OCI-LY7 (cell line): Measurements from ENCODE around the gene FOXJ2. TPM values are rescaled to one million over a fixed set of nuclear protein-coding genes. Genes with fewer than 3 reads are reported as not detected.
"Not testable (repeated sequence)": the region's sequence is repeated elsewhere in the genome, so short reads cannot be mapped to it uniquely, and the experiment has no call there.

Source experiments
- BruUV-seq: library from RNA; stranded (reverse); fragments of 400-500 nt; replicated peaks from 2 replicates; lab custom pipeline; 2021; lab: Mats Ljungman, UMichigan
- CTCF ChIA-PET: fragments of 300-600 bp; sonication (Branson Sonifier 250); formaldehyde crosslinking; loops from one replicate; lab custom pipeline; 2022; ENCODE audit warnings: antibody characterized with exemption; ENCODE audit not compliant: unreplicated experiment; lab: Charles Lee
- POLR2A ChIA-PET: fragments of 300-600 bp; sonication (Branson Sonifier 250); formaldehyde crosslinking; loops from one replicate; lab custom pipeline; 2022; ENCODE audit warnings: antibody characterized with exemption; lab: Charles Lee
- DNase-seq: peaks from one replicate; pipeline ENCODE4 v3.0.0-alpha.2; 2015; ENCODE audit warnings: low spot score
- H2AFZ ChIP-seq: fragments of 200-600 bp; sonication (generic), shearing (Covaris generic); 2 replicates; pipeline ENCODE4 v1.6.1; 2014; ENCODE audit warnings: mild to moderate bottlenecking, antibody characterized with exemption, low read length, moderate library complexity
- H3K27ac ChIP-seq: fragments of 200-600 bp; sonication (generic); 2 replicates; pipeline ENCODE4 v1.5.1; 2014; ENCODE audit warnings: mixed run types, low read depth, mild to moderate bottlenecking, moderate library complexity, low read length, inconsistent platforms; ENCODE audit not compliant: poor library complexity, severe bottlenecking
- H3K36me3 ChIP-seq: fragments of 200-600 bp; sonication (generic); 2 replicates; pipeline ENCODE4 v1.6.1; 2014; ENCODE audit warnings: mild to moderate bottlenecking, antibody characterized with exemption, low read length, moderate library complexity, mixed read lengths; ENCODE audit not compliant: insufficient read depth
- H3K4me1 ChIP-seq: fragments of 200-600 bp; sonication (generic); 2 replicates; pipeline ENCODE4 v1.5.1; 2014; ENCODE audit warnings: mild to moderate bottlenecking, low read length; ENCODE audit not compliant: insufficient read depth, poor library complexity, severe bottlenecking
- H3K4me2 ChIP-seq: fragments of 200-600 bp; sonication (generic); 2 replicates; pipeline ENCODE4 v1.6.1; 2014; ENCODE audit warnings: mild to moderate bottlenecking, low read length
- H3K4me3 ChIP-seq: fragments of 200-600 bp; sonication (generic); 2 replicates; pipeline ENCODE4 v1.5.1; 2014; ENCODE audit warnings: mild to moderate bottlenecking, low read depth, low read length; ENCODE audit not compliant: poor library complexity, severe bottlenecking
- H3K79me2 ChIP-seq: fragments of 200-600 bp; sonication (generic); 2 replicates; pipeline ENCODE4 v1.6.1; 2016; ENCODE audit warnings: low read depth, mild to moderate bottlenecking, low read length, moderate library complexity, mixed read lengths; ENCODE audit not compliant: insufficient read depth
- H3K9me2 ChIP-seq: fragments of 200-600 bp; sonication (generic); 2 replicates; pipeline ENCODE4 v1.6.1; 2016; ENCODE audit warnings: mild to moderate bottlenecking, low read length, mixed read lengths; ENCODE audit not compliant: insufficient read depth
- H3K9me3 ChIP-seq: fragments of 200-600 bp; sonication (generic); 2 replicates; pipeline ENCODE4 v1.6.1; 2014; ENCODE audit warnings: mild to moderate bottlenecking, mixed run types, low read length, mixed read lengths
- H4K20me1 ChIP-seq: fragments of 200-600 bp; sonication (generic); 2 replicates; pipeline ENCODE4 v1.6.1; 2014; ENCODE audit warnings: mild to moderate bottlenecking, antibody characterized with exemption, low read length, moderate library complexity, mixed read lengths; ENCODE audit not compliant: insufficient read depth
- EZH2phosphoT487 ChIP-seq: fragments of 200-600 bp; sonication (generic); IDR thresholded peaks from 2 replicates; pipeline ENCODE4 v1.6.1; 2018; ENCODE audit warnings: low read depth, borderline replicate concordance, mild to moderate bottlenecking, mixed run types, antibody characterized with exemption, low read length, moderate library complexity, mixed read lengths
- intact Hi-C: fragments of 100-400 bp; cut with micrococcal nuclease; formaldehyde crosslinking; loops from one replicate; pipeline ENCODE4 v1.10.0; 2022; ENCODE audit not compliant: unreplicated experiment
- total RNA-seq, 2 experiments: library from RNA; depleted of rRNA in 1 of 2; stranded (reverse); fragments of >200 nt in 1 of 2; shearing (Covaris generic) in 1 of 2; gene quantifications; 2 replicates each; pipeline ENCODE4 v1.2.3, GENCODE V29; 2014 to 2022
- TF ChIP-seq, protein P1 (sequence below): fragments of 200-600 bp; sonication (generic); conservative IDR thresholded peaks from 2 replicates; pipeline ENCODE4 v1.5.1; 2014; ENCODE audit warnings: mild to moderate bottlenecking, antibody characterized with exemption, low read length, moderate library complexity, mixed read lengths

FOXJ2 gene
- total RNA-seq, 2 experiments from 2014 or later: 5.7 to 9.3 TPM

DNA sequence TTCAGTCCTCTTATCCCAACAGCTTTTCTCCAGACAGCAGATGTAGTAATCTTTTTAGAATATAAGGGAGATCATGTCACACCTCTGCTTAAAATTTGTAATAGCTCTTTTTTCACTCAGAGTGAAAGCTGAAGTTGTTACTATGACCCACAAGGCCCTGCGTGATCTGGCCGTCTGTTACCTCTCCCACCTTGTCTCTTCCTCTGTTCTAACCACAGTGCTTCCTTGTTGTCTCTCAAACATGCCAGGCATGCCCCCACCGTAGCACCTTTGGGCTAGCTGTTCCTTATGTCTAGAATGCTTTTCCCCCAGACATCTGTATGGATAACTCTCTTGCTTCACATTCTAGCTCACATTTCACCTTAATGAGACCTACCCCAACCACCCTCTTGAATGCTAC is 56.1 kb downstream of the FOXJ2 start:
- Histone ChIP-seq H2AFZ (no peak overlapping the region), H3K27ac (no peak overlapping the region), H3K4me1 (peaks cover 18% of the 10 kb centered on the region), H3K4me2 (0 out of 2 replicates have a peak overlapping the region, but pooled peaks have one; percentile 39), H3K9me2 (no peaks in the 10 kb centered on the region), H3K79me2 (peaks cover 61% of the 10 kb centered on the region), H4K20me1 (peaks cover 6% of the 10 kb centered on the region; the same call in 1 of the 2 replicates), H3K4me3 (no peak overlapping the region), H3K36me3 (peaks cover 73% of the 10 kb centered on the region), H3K9me3 (no peaks in the 10 kb centered on the region)
- BruUV-seq: no TSS peak
- no peak for DNase-seq
- CTCF ChIA-PET: no interaction called here
- POLR2A ChIA-PET: no interaction called here
- TF ChIP-seq, protein P1, sequence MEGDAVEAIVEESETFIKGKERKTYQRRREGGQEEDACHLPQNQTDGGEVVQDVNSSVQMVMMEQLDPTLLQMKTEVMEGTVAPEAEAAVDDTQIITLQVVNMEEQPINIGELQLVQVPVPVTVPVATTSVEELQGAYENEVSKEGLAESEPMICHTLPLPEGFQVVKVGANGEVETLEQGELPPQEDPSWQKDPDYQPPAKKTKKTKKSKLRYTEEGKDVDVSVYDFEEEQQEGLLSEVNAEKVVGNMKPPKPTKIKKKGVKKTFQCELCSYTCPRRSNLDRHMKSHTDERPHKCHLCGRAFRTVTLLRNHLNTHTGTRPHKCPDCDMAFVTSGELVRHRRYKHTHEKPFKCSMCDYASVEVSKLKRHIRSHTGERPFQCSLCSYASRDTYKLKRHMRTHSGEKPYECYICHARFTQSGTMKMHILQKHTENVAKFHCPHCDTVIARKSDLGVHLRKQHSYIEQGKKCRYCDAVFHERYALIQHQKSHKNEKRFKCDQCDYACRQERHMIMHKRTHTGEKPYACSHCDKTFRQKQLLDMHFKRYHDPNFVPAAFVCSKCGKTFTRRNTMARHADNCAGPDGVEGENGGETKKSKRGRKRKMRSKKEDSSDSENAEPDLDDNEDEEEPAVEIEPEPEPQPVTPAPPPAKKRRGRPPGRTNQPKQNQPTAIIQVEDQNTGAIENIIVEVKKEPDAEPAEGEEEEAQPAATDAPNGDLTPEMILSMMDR: no peak
- TF ChIP-seq EZH2phosphoT487: no peak
- intact Hi-C loops: loop anchor here (10.0 kb wide), 1 partner anchor 156 kb away; no protein-coding TSS in a partner anchor

GRCh38 chr12:8089277-8089676 is 56.8 kb downstream of the FOXJ2 start:
- BruUV-seq, H3K9me3 ChIP-seq, CTCF ChIA-PET, H3K27ac ChIP-seq, H3K4me3 ChIP-seq, H4K20me1 ChIP-seq, DNase-seq, H3K9me2 ChIP-seq, H2AFZ ChIP-seq, POLR2A ChIA-PET, H3K4me2 ChIP-seq: not testable (repeated sequence)
- peaks cover 54% of the 10 kb centered on the region for H3K79me2 ChIP-seq
- intact Hi-C loops: loop anchor here (10.0 kb wide), 1 partner anchor 156 kb away; no protein-coding TSS in a partner anchor
- peaks cover 11% of the 10 kb centered on the region for H3K4me1 ChIP-seq
- H3K36me3 ChIP-seq: peaks cover 79% of the 10 kb centered on the region

- CTCF ChIA-PET: no interaction called here
- peaks cover 50% of the 10 kb centered on the region for H3K79me2 ChIP-seq
- H4K20me1 ChIP-seq: peaks cover 6% of the 10 kb centered on the region; the same call in 1 of the 2 replicates
- H3K27ac ChIP-seq: no peak overlapping the region
- H3K4me1 ChIP-seq: peaks cover 7% of the 10 kb centered on the region
- intact Hi-C loops: loop anchor here (10.0 kb wide), 1 partner anchor 155 kb away; no protein-coding TSS in a partner anchor
- BruUV-seq: no TSS peak
- no peak overlapping the region for H3K4me3 ChIP-seq
- H3K9me2 ChIP-seq: no peaks in the 10 kb centered on the region
- H2AFZ ChIP-seq: no peak overlapping the region
- no peak for TF ChIP-seq EZH2phosphoT487
- TF ChIP-seq, protein P1: no peak
- H3K36me3 ChIP-seq: peaks cover 79% of the 10 kb centered on the region
- DNase-seq: no peak
- no peaks in the 10 kb centered on the region for H3K9me3 ChIP-seq
- H3K4me2 ChIP-seq: no peak overlapping the region
- POLR2A ChIA-PET: no interaction called here
Observed at GRCh38 chr12:8089716-8090115, 57.2 kb downstream of the FOXJ2 start.
